H9 (cell line): ENCODE results near the gene MTMR3. TPM values are rescaled to one million over a fixed set of nuclear protein-coding genes. Genes with fewer than 3 reads are reported as not detected.
A peak's percentile ranks its signal among the peaks of the same experiment; 100 is the strongest.

ENCODE experiments used
- DNase-seq: peaks from one replicate; pipeline ENCODE4 v3.0.0-alpha.2; 2017
- H2AFZ ChIP-seq: one replicate; pipeline ENCODE4 v1.6.1; 2013; ENCODE audit warnings: mild to moderate bottlenecking, low read length, control low read depth, moderate library complexity
- H2AK5ac ChIP-seq: 2 replicates; pipeline ENCODE4 v1.6.1; 2013; ENCODE audit warnings: low read length, control low read depth, mixed read lengths; ENCODE audit not compliant: insufficient read length
- H2BK120ac ChIP-seq: one replicate; pipeline ENCODE4 v1.6.1; 2013; ENCODE audit warnings: low read depth, mild to moderate bottlenecking, low read length, control low read depth, inconsistent platforms; ENCODE audit not compliant: poor library complexity, severe bottlenecking
- H2BK12ac ChIP-seq: 2 replicates; pipeline ENCODE4 v1.6.1; 2013; ENCODE audit warnings: low read length, control low read depth, mixed read lengths, low read depth; ENCODE audit not compliant: insufficient read length
- H2BK15ac ChIP-seq: 2 replicates; pipeline ENCODE4 v1.6.1; 2013; ENCODE audit warnings: low read depth, low read length, control low read depth
- H2BK20ac ChIP-seq: one replicate; pipeline ENCODE4 v1.6.1; 2013; ENCODE audit warnings: low read depth, mild to moderate bottlenecking, low read length, control low read depth, inconsistent platforms; ENCODE audit not compliant: poor library complexity, severe bottlenecking
- H2BK5ac ChIP-seq: 2 replicates; pipeline ENCODE4 v1.6.1; 2013; ENCODE audit warnings: low read length, control low read depth, mixed read lengths; ENCODE audit not compliant: insufficient read length
- H3K14ac ChIP-seq: 2 replicates; pipeline ENCODE4 v1.6.1; 2013; ENCODE audit warnings: low read length, control low read depth; ENCODE audit not compliant: insufficient read depth
- H3K18ac ChIP-seq: 2 replicates; pipeline ENCODE4 v1.6.1; 2013; ENCODE audit warnings: low read depth, mild to moderate bottlenecking, mixed read lengths, low read length, control low read depth; ENCODE audit not compliant: insufficient read length
- H3K23ac ChIP-seq: 2 replicates; pipeline ENCODE4 v1.6.1; 2013; ENCODE audit warnings: low read length, control low read depth, mixed read lengths, low read depth; ENCODE audit not compliant: insufficient read length
- H3K23me2 ChIP-seq: 2 replicates; pipeline ENCODE4 v1.6.1; 2013; ENCODE audit warnings: low read depth, mild to moderate bottlenecking, mixed read lengths, low read length, control low read depth; ENCODE audit not compliant: insufficient read length, poor library complexity, severe bottlenecking
- H3K27ac ChIP-seq: 2 replicates; pipeline ENCODE4 v1.5.1; 2013; ENCODE audit warnings: low read length, control low read depth, mixed read lengths, low read depth; ENCODE audit not compliant: insufficient read length
- H3K27me3 ChIP-seq: 2 replicates; pipeline ENCODE4 v1.6.1; 2013; ENCODE audit warnings: low read length, control low read depth, inconsistent platforms; ENCODE audit not compliant: insufficient read depth
- H3K4ac ChIP-seq: 2 replicates; pipeline ENCODE4 v1.6.1; 2013; ENCODE audit warnings: low read depth, mild to moderate bottlenecking, control low read depth, inconsistent platforms, low read length, moderate library complexity
- H3K4me1 ChIP-seq: 2 replicates; pipeline ENCODE4 v1.6.1; 2013; ENCODE audit warnings: low read length, control low read depth, inconsistent platforms; ENCODE audit not compliant: insufficient read depth
- H3K4me2 ChIP-seq: 2 replicates; pipeline ENCODE4 v1.6.1; 2013; ENCODE audit warnings: low read length, control low read depth, mixed read lengths; ENCODE audit not compliant: insufficient read length, insufficient read depth
- H3K56ac ChIP-seq: 2 replicates; pipeline ENCODE4 v1.6.1; 2013; ENCODE audit warnings: low read depth, mild to moderate bottlenecking, mixed read lengths, low read length, control low read depth; ENCODE audit not compliant: insufficient read length
- H3K79me1 ChIP-seq: 2 replicates; pipeline ENCODE4 v1.6.1; 2013; ENCODE audit warnings: low read depth, mild to moderate bottlenecking, moderate library complexity, low read length, control low read depth, inconsistent platforms; ENCODE audit not compliant: insufficient read depth, poor library complexity, severe bottlenecking
- H3K79me2 ChIP-seq: 2 replicates; pipeline ENCODE4 v1.6.1; 2013; ENCODE audit warnings: low read length, control low read depth, inconsistent platforms; ENCODE audit not compliant: insufficient read depth
- H3K9ac ChIP-seq: 2 replicates; pipeline ENCODE4 v1.6.1; 2013; ENCODE audit warnings: low read length, control low read depth, mixed read lengths; ENCODE audit not compliant: insufficient read length; ENCODE audit errors: extremely low read depth
- H3K9me3 ChIP-seq: one replicate; pipeline ENCODE4 v1.6.1; 2013; ENCODE audit warnings: low read depth, low read length, inconsistent platforms; ENCODE audit not compliant: control insufficient read depth
- H3T11ph ChIP-seq: one replicate; pipeline ENCODE4 v1.6.1; 2013; ENCODE audit warnings: mild to moderate bottlenecking, low read length, control low read depth, inconsistent platforms
- H4K20me1 ChIP-seq: one replicate; pipeline ENCODE4 v1.6.1; 2013; ENCODE audit not compliant: control insufficient read depth, insufficient read length, insufficient read depth
- H4K5ac ChIP-seq: 2 replicates; pipeline ENCODE4 v1.6.1; 2013; ENCODE audit warnings: low read depth, mild to moderate bottlenecking, mixed read lengths, low read length, control low read depth; ENCODE audit not compliant: insufficient read length
- H4K8ac ChIP-seq: replicated peaks from 2 replicates; pipeline ENCODE4 v1.6.1; 2013; ENCODE audit warnings: low read length, control low read depth, mixed read lengths, low read depth; ENCODE audit not compliant: insufficient read length
- H4K91ac ChIP-seq: 2 replicates; pipeline ENCODE4 v1.6.1; 2013; ENCODE audit warnings: low read depth, mild to moderate bottlenecking, moderate library complexity, mixed read lengths, low read length, control low read depth; ENCODE audit not compliant: insufficient read length
- H3K27ac Mint-ChIP-seq, 3 experiments: 2 replicates in 2 of 3; 3 replicates in 1 of 3; pipeline ENCODE4 v1.8.0; 2020 to 2021; ENCODE audit warnings: mixed read lengths in 3 of 3, mild to moderate bottlenecking in 1 of 3, moderate library complexity in 1 of 3
- H3K27me3 Mint-ChIP-seq: 2 replicates; pipeline ENCODE4 v1.8.0; 2021; ENCODE audit warnings: low read depth, mild to moderate bottlenecking, moderate library complexity, mixed read lengths
- H3K36me3 Mint-ChIP-seq, 3 experiments: 2 replicates in 2 of 3; 3 replicates in 1 of 3; pipeline ENCODE4 v1.8.0; 2020 to 2021; ENCODE audit warnings: low read depth in 3 of 3, mixed read lengths in 3 of 3; ENCODE audit not compliant: insufficient read depth in 1 of 3
- H3K4me1 Mint-ChIP-seq, 2 experiments: 2 replicates each; pipeline ENCODE4 v1.8.0; 2020; ENCODE audit warnings: mixed read lengths in 2 of 2
- H3K4me3 Mint-ChIP-seq, 2 experiments: 2 replicates in 1 of 2; 3 replicates in 1 of 2; pipeline ENCODE4 v1.8.0; 2020 to 2021; ENCODE audit warnings: mild to moderate bottlenecking in 2 of 2, mixed read lengths in 2 of 2, moderate library complexity in 1 of 2
- H3K9me3 Mint-ChIP-seq, 2 experiments: 2 replicates in 1 of 2; 3 replicates in 1 of 2; pipeline ENCODE4 v1.8.0; 2020; ENCODE audit warnings: mild to moderate bottlenecking in 2 of 2, mixed read lengths in 2 of 2, moderate library complexity in 1 of 2
- CTCF ChIP-seq: fragments of 200-600 bp; sonication (generic); conservative IDR thresholded peaks from 3 replicates; pipeline ENCODE4 v1.8.0; 2021; ENCODE audit warnings: antibody characterized with exemption, mild to moderate bottlenecking
- WGBS: extraction: QIAGEN DNeasy Blood & Tissue Kit; methylation state at CpG from one replicate; pipeline ENCODE4 v1.1.7; 2013; ENCODE audit warnings: missing lambda C conversion rate, low lambda C conversion rate, mixed read lengths; ENCODE audit not compliant: insufficient read length; ENCODE audit errors: extremely low coverage; 5-methylcytosine and 5-hydroxymethylcytosine counted together
- total RNA-seq: library from RNA; stranded (reverse); gene quantifications from 2 replicates; pipeline ENCODE4 v1.2.1, GENCODE V29; 2021

The MTMR3 gene
- total RNA-seq, 1 experiment from 2014 or later = 19.8 TPM

DNA sequence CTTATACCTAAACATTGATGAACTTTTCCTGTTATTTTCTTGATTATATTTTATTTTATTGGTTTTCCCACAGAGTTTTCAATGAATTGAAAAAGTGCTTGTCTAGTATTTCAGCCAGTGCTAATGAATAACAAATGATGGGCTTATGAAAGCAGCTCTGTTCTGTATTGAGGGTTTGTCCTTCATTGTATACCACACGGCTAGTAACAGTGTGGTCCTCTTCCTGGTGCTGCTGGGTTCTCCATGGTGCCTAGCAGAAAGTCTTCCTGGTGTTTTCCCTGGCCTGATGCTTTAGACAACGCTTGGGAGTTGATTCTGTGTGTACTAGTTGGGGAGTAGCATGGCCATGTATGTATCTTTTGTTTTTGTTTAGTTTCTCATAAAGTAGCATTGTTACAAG, 89.1 kb downstream of the MTMR3 start:
- Histone ChIP-seq H3K23me2 (no peaks in the 10 kb centered on the region), H2BK5ac (no peak overlapping the region), H3K79me1 (peaks cover 2% of the 10 kb centered on the region), H3K4ac (no peak overlapping the region), H3K27ac (no peak overlapping the region), H4K5ac (no peak overlapping the region), H2BK15ac (no peak overlapping the region), H3K18ac (no peak overlapping the region), H4K20me1 (no peaks in the 10 kb centered on the region), H3K27me3 (no peaks in the 10 kb centered on the region), H3K14ac (no peak overlapping the region), H4K91ac (no peak overlapping the region), H3K9ac (no peak overlapping the region), H3K79me2 (no peaks in the 10 kb centered on the region), H3K56ac (no peak overlapping the region), H2BK120ac (no peak overlapping the region), H3K23ac (no peak overlapping the region), H3K4me1 (no peaks in the 10 kb centered on the region), H3T11ph (no peak overlapping the region), H3K4me2 (no peak overlapping the region), H2AK5ac (no peak overlapping the region), H2AFZ (no peak overlapping the region), H2BK20ac (no peak overlapping the region), H3K9me3 (no peaks in the 10 kb centered on the region), H2BK12ac (no peak overlapping the region), H4K8ac (no peak overlapping the region)
- Mint-ChIP-seq H3K4me3 (no peak overlapping the region), H3K9me3 (no peaks in the 10 kb centered on the region), H3K36me3 (no peaks in the 10 kb centered on the region; a peak in 1 of 7 replicates), H3K27me3 (no peaks in the 10 kb centered on the region), H3K4me1 (peaks cover 5 to 10% of the 10 kb centered on the region in 2 experiments), H3K27ac (peak overlapping the region in 1 of 3 experiments; percentile 9; a peak in 2 of 7 replicates)
- no peak for TF ChIP-seq CTCF
- DNase-seq = no peak
- WGBS = no CpG with 5 or more reads among the region's 2 CpGs
